Cerebellar cortex (tissue), 1 donor: ENCODE data around the gene CA5A.
"Not testable (repeated sequence)": the region's sequence is repeated elsewhere in the genome, so short reads cannot be mapped to it uniquely, and the experiment has no call there.

ENCODE experiments used
- DNase-seq: peaks from one replicate; pipeline ENCODE4 v3.0.0-alpha.2; 2015; ENCODE audit warnings: low spot score

CA5A gene

DNA sequence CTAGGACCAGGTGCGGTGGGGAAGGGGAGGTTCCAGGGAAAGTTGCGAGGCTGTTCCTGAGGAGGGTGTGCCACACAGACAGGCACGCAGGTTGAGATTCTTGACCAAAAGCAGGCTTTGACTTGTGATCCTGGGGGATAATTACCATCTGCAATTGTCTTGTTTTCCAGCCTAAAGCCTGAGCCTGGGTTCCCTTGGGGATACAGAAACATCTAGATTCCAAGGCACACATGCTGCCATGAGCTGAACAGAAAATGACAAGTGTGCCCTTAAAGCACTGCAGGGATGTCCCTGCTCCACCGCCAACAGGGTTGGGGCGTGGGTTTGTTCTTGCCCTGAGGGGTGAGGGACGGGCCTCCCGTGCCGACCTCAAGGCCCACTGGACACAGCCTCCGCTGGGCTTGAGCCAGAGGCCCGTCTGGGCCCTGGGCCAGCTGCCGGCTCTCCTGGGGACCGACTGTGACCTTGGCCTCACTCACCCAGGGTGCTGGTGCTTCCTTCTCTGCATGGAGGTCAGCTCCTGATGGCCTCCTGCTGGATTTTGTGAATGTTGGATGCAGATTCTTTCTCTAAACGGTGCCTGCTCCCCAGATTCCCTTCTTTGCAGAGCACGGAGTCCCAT is 14.0 kb downstream of the CA5A start:
- DNase-seq: no peak

DNA sequence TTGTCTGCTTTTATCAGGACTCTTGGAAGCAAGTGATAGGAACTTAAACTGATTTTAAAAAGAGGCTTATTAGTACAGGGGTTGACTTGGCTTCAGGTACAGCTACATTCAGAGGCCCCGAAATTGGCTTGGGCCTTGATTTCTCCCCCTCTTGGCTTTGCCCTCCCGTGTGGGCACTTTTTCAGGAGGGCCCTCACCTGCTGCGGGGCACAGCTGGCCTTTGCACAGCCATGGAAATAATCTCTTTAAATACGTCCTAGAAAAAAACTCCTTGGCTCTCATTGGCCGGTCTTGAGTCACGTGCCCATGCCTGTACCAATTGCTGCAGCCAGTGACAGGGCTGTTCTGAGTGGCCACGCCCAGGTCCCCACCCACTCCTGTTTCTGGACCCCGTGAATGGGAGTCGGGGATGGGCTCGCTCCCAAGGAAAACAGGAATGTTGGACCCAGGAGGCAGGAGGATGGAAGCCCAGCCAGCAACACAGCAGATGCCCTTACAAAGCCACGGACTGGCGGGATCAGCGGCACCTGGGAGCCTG is 15.0 kb downstream of the CA5A start:
- peak; percentile 95 for DNase-seq

- no peak for DNase-seq
These were observed 16.7 kb downstream of the CA5A start for GRCh38 chr16:87919681-87919994.

- peak; percentile 26 for DNase-seq
These were observed 17.3 kb downstream of the CA5A start for GRCh38 chr16:87918866-87919680.

DNA sequence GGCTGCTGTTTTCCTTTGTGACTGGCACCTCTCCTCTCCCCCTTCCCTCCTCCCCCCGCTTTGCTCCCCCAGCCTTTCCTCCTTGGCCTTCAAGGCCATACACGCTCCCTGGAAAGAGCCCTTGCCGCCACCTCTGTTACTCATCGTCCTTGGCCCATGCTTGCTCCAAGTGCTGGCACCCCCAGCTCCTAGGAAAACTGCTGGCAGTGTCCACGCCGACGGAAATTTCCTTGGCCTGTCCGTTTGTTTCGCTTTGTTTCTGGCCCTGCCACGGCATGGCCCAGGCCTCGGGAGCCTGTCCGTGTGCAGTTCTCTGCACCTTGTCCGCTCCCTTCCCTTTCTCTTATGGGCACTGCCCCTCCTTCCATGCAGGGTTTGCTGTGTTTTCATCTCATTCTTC is 18.0 kb downstream of the CA5A start:
- DNase-seq: peak; percentile 78

DNA sequence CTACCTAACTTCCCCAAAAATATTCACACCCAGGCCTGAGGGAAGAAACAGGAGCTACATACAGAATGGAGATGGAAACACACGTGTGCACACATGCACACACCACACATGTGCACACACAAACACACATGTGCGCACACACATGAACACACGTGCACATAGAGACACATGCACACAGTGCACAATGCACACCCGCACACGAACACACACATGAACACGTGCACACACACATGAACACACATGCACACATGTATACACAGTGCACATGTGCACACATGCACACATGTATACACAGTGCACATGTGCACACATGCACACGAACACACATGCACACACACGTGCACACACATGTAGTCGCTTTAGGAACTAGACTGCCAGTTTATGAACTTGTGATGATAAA is 18.8 kb downstream of the CA5A start:
- no peak for DNase-seq

DNA sequence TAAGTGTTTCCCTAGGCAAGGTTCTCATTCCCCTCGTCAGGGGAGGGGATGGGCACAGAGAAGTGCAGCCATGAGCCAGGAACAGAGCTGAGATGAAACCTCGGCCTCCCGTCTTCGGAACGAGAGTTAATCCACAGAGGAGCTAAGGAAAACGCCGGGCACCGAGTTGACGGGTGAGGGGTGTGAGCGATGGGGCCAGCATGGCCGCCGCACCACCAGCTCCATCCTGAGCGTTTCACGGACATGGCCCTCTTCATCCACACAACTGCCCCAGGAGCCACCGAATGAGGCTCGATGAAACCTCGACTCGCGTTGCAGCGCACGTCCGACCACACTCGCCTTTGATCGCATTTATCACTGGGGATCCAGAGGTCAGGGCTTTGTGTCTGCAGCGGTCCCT is 21.5 kb downstream of the CA5A start:
- DNase-seq: no peak

GRCh38 chr16:87914021-87914725 is 22.2 kb downstream of the CA5A start:
- DNase-seq: not testable (repeated sequence)

DNA sequence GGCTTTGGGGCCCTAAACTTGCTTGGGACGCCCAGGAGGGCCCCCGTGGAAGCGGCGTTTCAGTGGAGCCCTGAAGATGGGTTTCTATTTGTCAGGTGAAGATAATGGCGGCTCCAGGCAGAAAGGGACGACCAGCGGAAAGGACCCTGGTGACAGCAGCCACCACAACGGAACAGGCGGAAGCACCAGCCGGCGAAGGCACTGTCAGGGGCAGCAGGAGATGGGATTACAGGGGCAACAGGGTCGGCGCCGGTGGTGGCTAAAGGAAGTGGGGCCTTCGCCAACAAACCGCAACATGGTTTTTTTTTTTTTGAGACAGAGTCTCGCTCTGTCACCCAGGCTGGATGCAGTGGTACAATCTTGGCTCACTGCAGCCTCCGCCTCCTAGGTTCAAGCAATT is 23.6 kb downstream of the CA5A start:
- DNase-seq: not testable (repeated sequence)

DNA sequence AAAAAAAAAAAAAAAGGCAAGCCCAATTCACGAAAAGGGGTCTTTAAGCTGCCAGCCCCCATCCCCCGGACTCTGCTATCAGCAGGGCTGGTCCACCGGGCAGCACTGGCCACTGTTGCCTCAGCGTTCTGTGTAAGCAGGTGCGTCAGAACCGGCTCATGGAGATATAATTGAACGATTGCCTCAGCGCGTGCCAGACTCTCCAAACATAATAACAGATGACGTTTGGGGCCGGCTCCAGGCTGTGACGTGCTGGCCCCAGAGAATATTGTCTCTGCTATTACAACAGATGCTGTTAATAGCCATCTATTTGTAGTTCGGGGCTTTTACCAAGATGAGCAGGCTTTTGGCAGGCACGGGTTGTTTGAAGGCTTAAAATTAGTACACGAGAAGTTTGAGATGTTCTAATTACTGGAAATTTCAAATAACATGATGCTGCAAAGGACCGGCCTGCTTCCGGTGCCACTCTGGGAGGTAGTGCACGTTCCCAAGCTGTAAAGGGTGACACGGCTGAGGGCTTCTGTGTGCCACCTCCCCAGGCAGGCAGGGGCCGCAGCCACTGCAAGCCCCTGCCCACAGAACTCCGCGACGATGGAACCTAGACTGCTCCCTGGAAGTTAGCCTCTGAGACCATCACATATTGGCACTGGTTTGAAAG is 25.1 kb downstream of the CA5A start:
- DNase-seq: peak; percentile 81

GRCh38 chr16:87909203-87909935 is 27.0 kb downstream of the CA5A start:
- peak; percentile 79 for DNase-seq

DNA sequence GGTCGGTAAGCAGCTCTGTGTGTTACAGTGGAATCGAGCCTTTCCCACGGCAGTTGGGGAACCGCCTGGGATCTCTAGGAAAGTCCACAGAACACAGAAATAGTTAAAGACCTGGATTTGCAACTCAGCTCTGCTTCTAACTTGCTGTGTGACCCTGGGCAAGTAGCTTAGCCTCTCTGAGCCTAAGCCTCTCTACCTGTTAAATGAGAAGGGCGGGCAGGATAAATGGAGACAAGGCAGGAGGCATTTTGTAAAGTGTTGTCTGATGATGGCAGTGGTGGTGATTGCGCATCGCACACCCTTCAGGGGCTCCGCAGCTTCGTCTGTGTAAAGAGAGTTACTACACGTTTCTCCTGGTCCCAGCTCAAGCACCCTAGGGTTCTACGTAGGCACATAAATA is 28.2 kb downstream of the CA5A start:
- DNase-seq: not testable (repeated sequence)

GRCh38 chr16:87905521-87905920 is 30.8 kb downstream of the CA5A start:
- DNase-seq: not testable (repeated sequence)

- DNase-seq: not testable (repeated sequence)
These were observed 31.4 kb downstream of the CA5A start for GRCh38 chr16:87904963-87905362.

DNA sequence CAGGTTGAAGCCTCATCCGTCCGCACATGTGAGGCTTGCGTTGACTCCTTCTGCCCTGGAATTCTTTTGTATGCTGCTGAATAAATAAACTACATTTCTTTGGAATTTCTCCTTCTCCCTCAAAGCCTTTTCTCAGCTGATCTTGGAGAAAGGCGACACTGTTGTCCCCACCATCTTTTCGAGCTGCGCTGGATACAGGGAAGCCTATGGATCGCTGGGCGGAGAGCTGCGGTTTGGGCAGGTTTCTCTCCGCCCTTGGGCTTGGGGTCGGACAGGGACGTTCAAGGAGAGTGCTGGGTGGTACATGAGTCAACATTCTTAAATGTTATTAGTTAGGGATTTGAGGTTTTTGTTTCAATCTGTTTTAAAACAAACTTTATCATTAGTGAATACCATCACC is 35.8 kb downstream of the CA5A start:
- not testable (repeated sequence) for DNase-seq

DNA sequence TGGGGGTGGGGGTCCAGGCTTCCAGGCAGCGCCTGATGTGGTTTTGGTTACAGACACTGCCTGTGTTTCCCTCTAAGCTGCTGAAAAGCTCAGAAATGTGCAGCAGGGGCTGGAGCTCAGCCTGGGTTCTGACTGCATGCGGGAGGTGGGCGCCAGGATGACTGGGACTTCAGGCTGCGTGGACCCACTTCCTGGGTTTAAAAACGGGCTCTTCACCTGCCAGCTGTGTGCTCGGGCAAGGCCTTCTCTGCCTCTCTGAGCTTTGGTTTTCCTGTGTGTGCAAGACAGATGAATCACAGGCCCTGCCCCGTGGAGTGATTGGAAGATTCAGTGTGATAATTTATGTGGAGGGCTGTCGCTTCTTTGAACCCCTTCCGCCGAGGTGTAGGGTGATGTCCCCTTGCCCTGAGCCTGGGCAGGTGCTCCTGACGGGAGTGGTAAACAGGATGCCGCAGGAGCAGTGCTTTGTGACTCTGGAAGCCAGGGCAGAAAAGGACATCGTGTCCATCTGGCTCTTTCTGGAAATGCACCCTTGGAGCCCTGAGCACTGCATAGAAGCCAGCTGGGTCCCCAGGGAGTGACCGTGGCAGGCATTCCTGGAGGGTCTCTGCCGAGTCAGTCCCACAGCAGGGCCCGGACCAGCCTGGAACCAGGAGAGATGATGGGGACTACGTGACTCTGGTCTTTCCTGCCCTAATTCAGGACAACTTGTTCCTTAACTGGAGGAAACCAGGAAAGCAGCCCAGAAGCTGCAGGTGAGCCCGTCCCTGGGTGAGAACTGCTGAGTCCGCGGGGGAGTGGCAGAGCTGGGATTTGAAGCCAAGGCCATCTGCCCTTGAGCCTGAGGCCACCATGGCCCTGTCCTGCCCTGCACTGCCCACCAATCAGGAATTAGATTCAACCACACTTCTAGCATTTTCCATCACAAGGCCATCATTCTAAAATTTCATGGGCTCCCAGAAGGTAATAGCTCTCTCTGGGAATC is 38.5 kb downstream of the CA5A start:
- DNase-seq: peak; percentile 87

DNA sequence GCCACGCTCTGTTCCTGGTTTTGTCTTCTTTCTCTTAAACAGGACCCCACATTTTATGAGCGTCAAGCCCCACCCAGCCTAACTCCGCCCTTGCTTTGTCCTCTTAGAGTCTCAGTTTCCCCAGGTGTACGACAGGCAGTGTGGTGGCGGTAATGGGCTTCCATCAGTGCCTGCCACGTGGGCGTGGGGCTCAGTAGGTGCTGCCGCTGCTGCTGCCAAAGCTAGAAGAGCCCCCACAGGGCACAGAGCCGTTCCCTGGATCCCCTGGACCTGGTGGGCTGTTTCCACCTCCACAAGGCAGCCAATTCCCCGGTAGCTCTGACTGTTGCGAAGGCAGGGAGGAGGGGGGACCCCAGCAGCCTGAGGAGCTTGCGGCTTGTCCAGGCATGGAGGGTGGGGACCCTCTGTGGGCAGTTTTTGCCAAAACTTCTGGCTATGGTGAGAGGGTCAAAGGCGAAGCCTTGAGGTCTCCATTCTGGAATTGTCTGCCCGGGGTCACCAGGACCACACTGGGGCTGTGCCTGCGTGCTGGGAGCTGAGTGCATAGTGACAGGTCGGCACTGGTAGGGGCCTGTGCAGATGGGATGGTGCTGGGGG is 39.3 kb downstream of the CA5A start:
- DNase-seq: not testable (repeated sequence)

GRCh38 chr16:87896176-87896890 is 40.0 kb downstream of the CA5A start:
- not testable (repeated sequence) for DNase-seq

GRCh38 chr16:87895641-87896141 is 40.6 kb downstream of the CA5A start:
- DNase-seq: no peak
